Activated CD8-positive, alpha-beta memory T cell treated with anti-CD3 and anti-CD28 coated beads for 1 hour (primary cell): Measurements from ENCODE around the gene CDA.
A peak's percentile ranks its signal among the peaks of the same experiment; 100 is the strongest.

Experiments
- DNase-seq, 2 donors: peaks; one replicate each; pipeline ENCODE4 v3.0.0-alpha.2; 2020; ENCODE audit warnings: low read depth in 1 of 2; ENCODE audit errors: extremely low read depth in 1 of 2

CDA gene

DNA sequence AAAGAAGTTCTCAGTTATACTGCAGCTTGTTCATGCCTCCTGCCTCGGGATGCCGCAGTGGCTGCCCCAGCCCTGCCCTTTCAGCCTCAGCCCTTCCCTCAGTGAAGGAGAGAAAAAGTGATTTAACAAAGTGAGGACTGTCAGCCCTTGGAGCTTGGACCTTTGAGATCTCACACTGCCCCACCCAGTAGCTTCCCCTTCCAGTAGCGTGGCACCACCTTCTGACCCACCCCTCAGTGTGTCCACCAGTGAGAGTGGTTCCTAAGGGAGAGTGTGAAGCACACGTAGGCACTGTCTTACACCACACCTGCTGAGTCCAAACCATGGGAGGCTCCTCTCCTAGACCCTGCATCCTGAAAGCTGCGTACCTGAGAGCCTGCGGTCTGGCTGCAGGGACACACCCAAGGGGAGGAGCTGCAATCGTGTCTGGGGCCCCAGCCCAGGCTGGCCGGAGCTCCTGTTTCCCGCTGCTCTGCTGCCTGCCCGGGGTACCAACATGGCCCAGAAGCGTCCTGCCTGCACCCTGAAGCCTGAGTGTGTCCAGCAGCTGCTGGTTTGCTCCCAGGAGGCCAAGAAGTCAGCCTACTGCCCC is at the start of gene CDA:
Gene CDA (plus strand): TSS at position 464 of the 592 bp plus-strand sequence. CDS start 33 bp downstream, at position 497.
- DNase-seq = no peak

DNA sequence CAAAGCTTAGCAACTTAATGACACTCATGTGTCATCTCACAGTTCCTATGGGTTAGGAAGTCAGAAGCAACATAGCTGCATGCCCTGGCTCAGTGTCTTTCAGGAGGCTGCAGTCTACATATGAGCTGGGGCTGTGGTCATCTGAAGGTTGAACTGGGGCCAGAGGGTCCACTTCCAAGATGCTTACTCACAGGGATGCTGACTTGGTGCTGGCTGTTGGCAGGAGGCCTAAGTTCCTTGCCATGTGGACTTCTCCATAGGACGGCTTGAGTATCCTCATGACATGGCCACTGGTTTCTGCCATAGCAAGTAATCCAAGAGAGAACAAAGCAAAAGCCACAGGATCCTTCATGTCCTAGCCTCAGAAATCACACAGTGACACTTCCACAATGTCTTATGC is 48.6 kb upstream of the CDA start:
- no peak for DNase-seq

DNA sequence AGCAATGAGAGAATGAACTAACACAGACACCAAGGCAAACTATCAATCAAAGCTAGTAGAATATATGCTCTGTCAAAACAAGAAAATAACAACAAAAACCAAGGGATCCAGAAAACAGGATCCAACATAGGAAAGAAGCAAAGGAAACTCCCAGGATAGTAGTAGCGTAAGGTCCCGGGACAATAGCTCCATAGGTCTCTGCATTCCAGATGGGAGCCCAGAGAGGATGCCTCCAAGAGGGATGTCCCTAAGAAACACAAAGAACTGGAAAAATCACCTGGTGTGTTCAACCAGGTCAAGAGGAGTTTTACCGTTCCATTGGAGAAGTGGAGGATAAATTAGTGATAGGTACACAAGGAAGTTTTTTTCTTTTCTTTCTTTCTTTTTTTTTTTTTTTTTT is 42.3 kb upstream of the CDA start:
- no peak for DNase-seq

DNA sequence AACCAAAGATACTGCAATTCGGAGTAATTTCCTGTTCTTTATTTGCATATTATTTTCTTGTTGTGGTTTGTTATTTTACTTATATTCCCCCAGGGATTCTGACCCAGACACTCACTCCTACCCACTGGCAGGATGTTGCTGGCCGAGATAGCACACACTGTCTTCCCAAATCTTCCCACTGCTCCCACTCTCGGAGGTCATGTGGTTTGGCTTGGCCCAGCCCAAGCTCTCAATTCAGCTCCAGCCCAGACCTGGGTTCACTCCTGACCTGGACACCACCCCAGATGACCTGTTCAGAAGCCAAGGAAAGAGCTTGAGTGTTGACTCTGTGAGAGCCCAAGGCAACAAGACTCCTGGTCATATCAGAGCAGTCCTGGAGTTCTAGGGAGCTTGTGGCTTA is 37.7 kb upstream of the CDA start:
- DNase-seq = no peak

DNA sequence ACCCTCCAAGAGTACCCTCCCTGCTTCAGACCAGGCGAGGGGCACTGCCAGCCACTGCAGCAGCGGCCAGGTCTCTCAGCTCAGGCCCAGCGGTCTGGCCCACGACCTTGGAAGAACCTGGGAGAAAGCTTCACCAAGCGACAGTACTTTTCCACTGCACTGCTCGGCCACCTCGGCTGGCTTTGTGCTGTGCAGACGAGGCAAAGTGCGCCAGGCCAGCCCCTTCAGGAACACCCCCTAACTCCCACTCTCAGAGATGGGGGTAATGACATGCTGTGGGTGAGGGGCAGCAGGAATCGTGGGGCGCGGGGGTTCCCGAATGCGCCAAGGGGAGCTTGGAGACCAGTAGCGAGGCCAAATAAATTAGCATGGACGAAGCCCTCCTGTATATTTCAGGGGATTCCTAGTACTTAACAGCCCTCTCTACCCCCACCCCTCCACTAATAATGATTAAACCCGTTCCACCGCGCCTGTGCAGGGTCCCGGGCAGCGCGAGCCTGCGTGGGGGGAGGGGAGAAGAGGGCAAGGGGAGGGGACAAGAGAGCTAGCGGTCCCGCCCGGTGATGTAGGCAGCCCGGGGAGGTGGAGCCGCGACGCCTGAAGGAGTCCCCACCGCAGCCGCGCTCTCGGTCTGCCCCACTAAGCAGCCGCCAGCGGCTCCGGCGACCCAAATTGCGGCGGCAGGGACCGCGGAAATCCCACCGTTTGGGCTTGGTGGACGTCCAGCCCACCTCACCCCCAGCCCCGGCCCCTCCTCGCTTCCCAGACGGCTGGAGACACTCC is 36.8 kb upstream of the CDA start, which contains the start of gene FAM43B:
Gene FAM43B (plus strand): TSS at position 629 of the 783 bp plus-strand sequence. CDS start 401 bp downstream, outside the sequence.
- no peak for DNase-seq

DNA sequence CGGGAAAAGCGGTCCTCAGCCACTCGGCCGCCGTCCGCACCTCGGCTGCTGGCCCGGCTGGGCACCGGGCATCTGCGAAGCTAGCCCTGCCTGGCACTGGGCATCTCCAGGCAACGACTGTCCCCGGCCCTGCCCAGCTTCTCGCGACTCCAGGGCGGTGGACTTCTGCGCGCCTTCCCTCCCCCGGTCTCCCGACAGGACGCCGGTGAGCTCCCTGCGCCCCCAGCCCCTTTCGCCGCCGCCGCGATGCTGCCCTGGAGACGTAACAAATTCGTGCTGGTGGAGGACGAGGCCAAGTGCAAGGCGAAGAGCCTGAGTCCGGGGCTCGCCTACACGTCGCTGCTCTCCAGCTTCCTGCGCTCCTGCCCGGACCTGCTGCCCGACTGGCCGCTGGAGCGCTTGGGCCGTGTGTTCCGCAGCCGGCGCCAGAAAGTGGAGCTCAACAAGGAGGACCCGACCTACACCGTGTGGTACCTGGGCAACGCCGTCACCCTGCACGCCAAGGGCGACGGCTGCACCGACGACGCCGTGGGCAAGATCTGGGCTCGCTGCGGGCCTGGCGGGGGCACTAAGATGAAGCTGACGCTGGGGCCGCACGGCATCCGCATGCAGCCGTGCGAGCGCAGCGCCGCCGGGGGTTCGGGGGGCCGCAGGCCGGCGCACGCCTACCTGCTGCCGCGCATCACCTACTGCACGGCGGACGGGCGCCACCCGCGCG is 36.0 kb upstream of the CDA start:
- DNase-seq = no peak

DNA sequence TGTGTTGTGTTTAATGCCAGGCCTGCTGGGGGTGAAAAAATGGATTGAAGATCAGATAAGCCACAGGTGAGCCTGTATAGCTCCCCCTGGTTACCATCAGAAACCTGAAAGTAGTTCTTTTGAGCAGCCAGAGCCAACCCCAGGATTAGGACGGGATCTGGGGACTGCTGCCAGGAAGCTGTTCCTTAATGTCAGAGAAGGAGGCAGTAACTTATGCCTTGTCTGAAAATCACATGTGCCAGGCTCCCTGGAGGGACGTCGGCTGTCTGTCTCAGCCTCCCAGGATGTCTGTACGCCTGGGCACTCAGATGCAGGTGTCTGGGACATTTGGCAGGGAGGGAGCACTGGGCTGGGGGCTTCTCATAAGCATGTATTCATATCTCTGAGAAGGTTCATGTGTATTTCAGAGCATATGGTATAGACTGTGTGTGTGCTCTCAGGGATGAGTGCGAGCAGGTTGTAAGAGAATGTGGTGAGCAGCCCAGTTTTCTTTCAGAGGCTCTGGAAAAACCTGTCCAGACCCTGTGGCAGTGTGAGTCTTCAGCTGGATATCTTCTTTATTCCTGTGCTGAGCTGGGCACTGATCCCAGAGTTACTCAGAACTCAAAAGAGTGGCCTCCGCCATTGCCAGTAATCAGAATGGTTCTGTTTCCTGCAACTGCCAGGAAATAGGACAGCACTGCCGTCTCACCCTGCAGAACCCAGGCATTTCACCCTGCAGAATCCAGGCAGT is 33.7 kb upstream of the CDA start:
- no peak for DNase-seq

DNA sequence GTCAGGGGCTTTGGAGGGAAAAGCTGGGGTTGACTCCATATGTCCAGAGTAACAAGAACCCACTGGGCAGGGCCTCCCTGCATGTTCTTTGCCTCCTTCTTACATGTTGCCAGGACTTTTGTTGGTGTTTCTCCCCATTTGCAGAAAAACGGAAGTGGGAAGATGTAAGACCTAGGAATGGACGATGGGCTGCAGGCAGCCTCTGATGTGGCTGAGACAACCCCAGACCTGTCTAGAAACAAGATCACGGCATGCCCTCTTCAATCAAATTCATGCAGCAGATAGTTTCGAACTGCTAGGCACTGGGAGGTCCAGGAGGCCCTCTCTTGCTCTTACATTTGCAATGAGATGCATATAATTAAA is 33.2 kb upstream of the CDA start:
- DNase-seq = no peak

DNA sequence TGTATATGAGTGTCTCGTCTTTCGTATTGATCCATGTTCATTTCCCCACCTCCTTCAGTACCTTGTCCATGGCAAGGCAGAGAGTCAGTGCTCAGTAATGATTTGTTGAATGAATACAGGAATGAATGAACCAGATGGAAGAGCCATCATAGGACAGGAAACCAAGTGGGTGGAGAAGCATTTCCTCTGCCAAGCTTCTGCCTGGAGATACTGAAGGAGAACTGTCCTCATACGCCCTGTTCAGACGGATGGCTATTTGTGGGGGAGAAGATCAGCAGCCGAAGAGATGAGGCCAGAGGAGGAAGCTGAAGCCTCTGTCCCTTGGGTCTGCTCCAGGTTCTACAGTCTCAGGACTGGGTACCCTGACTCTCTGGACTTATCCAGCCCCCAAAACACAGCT is 30.7 kb upstream of the CDA start:
- no peak for DNase-seq

DNA sequence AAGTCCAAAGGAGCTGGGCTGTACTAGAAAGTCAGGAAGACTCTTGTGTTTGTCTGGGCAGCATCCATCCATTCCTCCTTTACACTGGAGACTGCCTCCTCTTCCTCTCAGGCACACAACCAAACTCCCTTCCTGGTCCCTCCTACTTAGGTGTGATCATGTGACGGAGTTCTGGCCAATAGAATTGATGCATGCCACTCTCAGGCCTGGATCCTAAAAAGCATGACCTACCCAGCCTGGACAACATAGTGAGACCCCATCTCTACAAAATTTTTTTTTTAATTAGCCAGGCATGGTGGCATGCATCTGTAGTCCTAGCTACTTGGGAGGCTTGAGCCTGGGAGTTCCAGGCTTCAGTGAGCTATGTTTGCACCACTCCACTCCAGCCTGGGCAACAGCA is 27.9 kb upstream of the CDA start:
- no peak for DNase-seq

DNA sequence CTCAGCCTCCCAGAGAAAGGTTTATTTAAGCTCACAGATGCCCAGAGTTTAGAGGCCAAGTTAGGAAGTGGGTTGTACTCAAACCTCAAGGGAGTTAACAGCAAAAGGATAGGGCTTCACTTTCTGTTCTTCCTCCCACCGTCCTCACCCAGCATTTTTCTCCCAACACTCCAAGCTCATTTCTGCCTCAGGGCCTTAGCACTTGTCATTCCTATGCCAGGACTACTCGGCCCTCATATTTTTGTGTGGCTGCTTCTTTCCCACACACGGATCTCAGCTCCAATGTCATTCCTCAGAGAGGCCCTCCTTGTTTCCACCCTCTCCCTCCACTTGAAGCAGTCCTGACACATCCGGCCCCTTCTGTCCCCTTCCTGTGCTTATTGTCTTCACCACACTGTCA is 23.7 kb upstream of the CDA start:
- no peak for DNase-seq

DNA sequence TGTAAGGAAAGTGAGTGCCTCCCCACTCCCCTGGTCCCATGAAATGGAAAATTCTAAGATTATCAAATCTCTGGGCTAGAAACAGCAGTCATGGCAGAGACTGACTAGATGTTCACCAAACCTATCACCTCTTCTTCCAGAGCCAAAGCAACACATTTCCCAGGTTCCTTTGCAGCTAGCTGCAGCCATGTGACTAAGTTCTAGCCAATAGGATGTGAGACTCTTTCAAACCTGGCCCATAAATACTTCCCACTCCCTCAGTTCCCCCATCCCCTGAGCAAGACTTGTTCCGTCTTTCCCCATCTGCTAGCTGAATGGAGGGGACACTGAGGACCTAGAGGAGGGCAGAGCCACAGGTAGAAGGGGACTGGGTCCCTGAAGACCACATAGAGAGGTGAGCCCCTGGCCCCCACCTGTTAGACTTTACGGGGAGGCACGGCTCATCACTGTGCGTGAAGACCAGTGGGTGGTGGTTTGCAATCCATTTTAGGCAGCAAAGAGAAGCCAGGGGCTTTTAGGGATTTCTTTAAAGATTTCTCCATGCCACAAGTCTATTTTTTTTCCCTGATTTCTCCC is 19.3 kb upstream of the CDA start:
- DNase-seq = no peak

DNA sequence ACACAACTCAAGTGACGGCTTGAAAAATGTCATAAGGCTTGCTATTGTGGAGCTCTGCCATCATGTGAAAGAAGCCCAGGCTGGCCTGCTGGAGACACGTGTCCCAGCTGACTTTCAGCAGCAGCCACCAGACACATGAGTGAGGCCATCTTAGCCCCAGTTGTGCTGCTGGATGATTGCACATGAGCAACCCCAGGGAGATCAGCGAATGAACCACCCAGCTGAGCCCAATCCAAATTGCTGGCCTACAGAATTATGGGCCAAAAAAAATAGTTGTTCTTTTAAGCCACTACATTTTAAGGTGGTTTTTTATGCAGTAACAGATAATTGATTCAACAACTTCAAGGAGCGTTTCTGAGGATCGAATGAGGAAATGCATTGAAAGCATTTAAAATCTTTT is 17.5 kb upstream of the CDA start:
- DNase-seq = no peak

DNA sequence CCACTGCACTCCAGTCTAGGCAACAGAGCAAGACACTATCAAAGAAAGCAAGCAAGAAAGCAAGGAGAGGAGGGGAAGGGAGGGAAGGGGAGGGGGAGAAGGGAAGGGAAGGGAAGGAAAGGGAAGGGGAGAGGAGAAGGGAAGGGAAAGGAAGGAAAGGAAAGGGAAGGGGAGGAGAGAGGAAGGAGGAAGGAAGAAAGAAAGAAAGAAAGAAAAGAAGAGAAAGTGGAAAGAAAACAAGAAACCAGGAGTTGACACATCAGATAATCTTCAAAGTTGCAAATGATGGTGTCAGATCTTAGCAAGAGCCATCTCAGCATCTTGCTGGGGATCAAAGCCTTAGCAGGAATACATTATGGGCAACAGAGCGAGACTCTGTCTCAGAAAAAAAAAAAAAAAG is 14.9 kb upstream of the CDA start:
- DNase-seq = no peak

DNA sequence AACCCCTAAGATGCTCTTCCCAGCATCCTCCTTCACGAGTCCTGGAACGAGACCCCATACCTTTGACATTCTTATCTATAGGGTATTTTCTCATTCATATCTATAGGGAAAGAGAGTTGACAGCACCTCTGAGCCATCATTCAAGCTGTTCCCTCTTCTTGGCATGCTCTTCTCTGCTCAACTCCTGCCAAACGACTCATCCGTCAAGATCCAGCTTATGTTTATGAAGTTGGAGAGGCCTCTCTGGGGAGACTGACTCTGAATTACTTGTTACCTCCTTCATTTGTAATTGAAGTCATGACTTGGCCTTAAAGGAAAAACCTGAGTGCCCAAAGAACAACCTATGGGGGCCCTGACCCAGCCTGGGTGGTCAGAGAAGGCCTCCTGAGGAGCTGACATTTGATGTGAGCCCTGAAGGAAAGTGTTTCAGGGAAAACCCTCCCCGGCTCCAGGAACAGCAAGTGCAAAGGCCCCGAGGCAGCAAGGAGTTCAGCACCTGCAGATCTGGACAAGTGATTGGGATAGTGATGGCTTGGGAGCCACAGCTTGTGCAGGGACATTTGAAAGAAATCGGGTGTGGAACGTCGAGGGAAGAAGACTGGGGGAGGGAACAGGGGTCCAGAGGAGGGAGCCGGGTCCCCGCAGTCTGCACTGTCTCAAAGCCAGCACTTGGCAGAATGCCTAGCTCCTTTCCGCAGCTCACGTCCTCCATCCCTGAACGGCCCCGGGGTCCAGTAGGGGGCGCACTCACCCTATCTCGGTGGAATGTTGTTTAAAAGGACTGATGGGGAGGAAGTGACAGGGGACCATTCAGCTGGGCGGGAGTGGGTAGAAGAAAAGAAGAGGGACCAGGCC is 14.0 kb upstream of the CDA start:
- peak in 1 of 2 donors; percentile 34 for DNase-seq

DNA sequence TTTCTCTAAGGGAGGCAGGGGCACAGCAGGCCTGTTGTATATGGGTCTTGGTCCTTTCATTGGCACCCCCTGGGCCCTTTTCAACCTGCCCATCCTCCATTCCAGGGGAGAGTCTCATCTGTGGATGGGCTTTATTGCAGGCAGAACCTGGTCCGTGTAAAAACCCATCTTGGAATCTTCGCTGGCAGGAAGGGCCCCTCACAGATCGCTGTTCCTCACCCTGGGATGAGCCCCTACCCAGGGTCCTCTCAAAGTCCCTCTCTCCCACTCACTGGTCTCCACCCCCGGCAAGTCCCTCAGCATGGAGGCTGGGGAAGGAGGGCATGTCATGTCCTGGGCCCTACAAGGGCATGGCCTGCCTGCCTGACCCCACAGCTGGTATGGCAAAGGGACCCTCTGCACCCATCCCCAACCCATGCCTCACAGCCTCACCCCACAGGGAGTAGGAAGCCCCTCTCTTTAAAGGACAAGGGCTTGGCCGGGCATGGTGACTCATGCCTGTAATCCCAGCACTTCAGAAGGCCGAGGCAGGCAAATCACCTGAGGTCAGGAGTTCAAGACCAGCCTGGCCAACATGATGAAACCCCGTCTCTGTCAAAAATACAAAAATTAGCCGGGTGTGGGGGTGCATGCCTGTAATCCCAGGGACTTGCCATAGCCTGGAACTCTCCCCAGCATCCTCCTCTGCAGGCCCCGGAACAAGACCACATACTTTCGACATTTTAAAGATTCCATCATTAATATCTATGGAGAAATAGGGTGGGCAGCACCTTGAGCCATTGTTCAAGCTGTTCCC is 13.2 kb upstream of the CDA start:
- no peak for DNase-seq

DNA sequence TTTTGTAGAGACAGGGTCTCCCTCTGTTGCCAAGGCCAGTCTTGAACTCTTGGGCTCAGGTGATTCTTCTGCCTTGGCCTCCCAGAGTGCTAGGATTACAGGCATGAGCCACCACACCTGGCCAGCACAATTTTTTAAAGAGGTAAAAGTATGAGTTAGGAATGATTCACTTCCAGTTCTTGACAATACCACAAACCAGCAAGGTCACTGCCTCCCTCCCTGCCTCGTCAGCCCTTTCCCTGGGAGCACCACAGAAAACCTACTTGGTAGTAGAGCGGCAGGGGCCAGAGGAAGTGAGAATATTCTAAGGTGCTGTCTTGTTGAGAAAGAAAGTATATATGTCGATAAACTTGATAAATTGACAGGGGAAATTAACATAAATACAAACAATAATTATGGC is 10.8 kb upstream of the CDA start:
- DNase-seq = no peak

DNA sequence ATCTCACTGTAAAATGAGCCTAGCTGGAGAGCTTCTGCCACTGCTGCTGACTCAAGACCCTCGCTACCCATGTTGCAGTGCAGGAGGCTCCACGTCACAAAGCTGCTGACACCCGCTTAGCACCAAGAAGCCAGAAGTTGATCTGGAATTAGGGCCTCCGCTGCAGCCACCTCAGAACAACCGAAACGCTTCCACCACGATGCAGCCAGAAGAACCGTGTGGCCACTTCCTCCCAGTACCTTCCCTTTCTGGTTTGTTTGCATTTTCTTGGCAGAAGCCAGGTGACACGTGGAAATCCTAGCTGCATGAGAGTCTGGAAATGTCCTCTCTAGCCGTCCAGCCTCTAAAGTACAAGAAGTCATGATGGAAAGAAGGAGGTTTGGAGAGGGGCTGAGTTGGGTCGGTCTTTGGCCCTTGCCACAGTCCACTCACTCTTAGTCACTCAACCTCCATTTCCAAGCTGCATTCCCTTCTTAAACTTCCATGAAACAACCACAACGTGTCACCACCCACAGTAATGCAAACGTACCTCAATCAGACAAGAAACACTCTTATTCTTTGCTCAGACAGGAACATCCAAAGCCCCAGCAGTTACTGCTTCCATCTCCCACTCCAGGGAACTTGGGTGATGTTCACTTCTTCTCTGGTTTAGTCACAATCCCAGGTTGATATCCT is 10.0 kb upstream of the CDA start:
- DNase-seq = no peak

DNA sequence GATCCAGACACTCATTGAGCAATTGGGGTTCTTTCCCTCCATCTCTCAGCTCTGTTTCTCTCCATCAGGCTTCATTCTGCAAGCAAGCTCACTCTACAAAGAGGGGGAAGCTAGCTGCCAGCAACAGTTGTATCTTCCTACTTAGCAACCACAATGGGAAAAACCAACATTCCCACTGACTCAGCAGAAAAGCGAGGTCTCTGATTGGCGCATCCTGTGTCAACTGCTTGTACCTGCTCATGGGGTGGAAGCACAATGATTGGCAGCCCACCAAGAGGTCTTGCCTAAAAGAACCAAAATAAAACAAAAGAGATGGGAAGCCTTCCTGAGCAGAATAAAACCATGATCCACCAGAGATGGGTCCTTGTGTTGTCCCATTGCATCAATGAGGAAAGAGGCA is 4.0 kb upstream of the CDA start:
- DNase-seq = no peak
